Measurements from ENCODE around the gene DSCAML1. TPM values are rescaled to one million over a fixed set of nuclear protein-coding genes. Genes with fewer than 3 reads are reported as not detected.
A peak's percentile ranks its signal among the peaks of the same experiment; 100 is the strongest.

DSCAML1 gene
- total RNA-seq, 1 experiment from 2014 or later = 0.15 TPM

DNA sequence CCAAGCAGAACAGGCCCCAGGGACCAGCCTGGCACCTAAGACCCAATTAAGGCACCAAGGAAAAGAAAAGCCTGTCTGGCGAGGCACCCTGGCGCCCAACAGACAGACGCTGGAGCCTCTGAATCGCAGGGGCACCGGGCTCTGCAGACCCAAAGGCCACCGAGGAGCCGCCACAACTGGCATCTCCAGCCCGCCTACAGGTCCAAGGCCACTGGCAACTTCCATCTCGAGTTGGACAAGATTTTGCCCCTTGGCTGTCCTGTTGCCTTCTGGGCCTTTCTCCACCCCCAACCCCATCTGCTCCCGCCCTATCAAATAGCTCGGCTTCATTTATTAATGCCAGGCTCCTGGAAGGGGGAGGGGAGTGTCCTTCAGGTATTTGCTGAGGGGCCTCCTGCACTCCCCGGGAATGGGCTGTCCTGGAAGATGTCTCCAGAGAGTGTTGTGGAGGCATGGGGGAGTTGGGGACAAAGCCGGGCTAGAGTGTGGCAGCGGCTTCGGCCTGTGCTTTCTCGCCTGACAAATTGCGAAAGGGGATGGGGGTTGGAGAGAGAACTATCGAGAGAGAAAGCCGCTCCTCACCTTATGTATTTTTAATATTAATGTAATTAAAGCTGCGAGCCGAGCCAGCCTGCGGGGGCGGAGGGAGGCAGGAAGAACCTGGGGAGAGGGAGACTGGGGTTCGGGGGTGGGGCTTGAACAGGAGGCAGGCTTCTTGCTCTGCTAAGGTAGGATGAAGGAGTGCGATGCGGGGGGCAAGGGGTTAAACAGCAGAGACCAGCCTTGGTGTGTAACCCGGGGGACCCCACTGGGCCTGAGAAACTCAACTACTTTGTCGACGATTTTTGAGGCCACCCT is 2.0 kb downstream of the DSCAML1 start:
- DNase-seq = no peak
- H3K27me3 ChIP-seq (ENCODE audit: insufficient read depth, low read length) = peaks cover 30% of the 10 kb centered on the region

More for the DNA sequence above, 2.0 kb downstream of the DSCAML1 start:
- no peak overlapping the region for H3K4ac ChIP-seq (ENCODE audit: low read depth, low read length)
- H3T11ph ChIP-seq (ENCODE audit: low read length) = no peak overlapping the region
- Mint-ChIP-seq H3K4me1 (peaks cover 12 to 27% of the 10 kb centered on the region in 2 experiments), H3K27ac (no peak overlapping the region), H3K27me3 (ENCODE audit: low read depth) (peaks cover 86% of the 10 kb centered on the region), H3K4me3 (peak overlapping the region; percentile 61 to 82), H3K36me3 (ENCODE audit: insufficient read depth in 1 of 3, low read depth in 3 of 3) (no peaks in the 10 kb centered on the region), H3K9me3 (no peaks in the 10 kb centered on the region)
- H3K4me1 ChIP-seq (ENCODE audit: insufficient read depth, low read length) = no peaks in the 10 kb centered on the region
- WGBS (ENCODE audit: extremely low coverage, insufficient read length, low lambda C conversion rate) = no CpG with 5 or more reads among the region's 29 CpGs
- no peak overlapping the region for H3K56ac ChIP-seq (ENCODE audit: insufficient read length, low read depth, low read length)
- H3K9ac ChIP-seq (ENCODE audit: extremely low read depth, insufficient read length, low read length) = no peak overlapping the region
- H2AK5ac ChIP-seq (ENCODE audit: insufficient read length, low read length) = no peak overlapping the region
- no peak overlapping the region for H2AFZ ChIP-seq (ENCODE audit: low read length)
- no peak overlapping the region for H2BK20ac ChIP-seq (ENCODE audit: low read depth, low read length, poor library complexity, severe bottlenecking)
- no peak overlapping the region for H2BK5ac ChIP-seq (ENCODE audit: insufficient read length, low read length)
- peak overlapping the region; percentile 80 for H3K4me2 ChIP-seq (ENCODE audit: insufficient read depth, insufficient read length, low read length)
- H2BK15ac ChIP-seq (ENCODE audit: low read depth, low read length) = no peak overlapping the region
- no peak overlapping the region for H4K8ac ChIP-seq (replicated peaks; ENCODE audit: insufficient read length, low read depth, low read length)
- peaks cover 21% of the 10 kb centered on the region for H3K23me2 ChIP-seq (ENCODE audit: insufficient read length, low read depth, low read length, poor library complexity, severe bottlenecking)
- peaks cover 2% of the 10 kb centered on the region for H4K20me1 ChIP-seq (ENCODE audit: control insufficient read depth, insufficient read depth, insufficient read length)
- no peak overlapping the region for H2BK120ac ChIP-seq (ENCODE audit: low read depth, low read length, poor library complexity, severe bottlenecking)
- H3K9me3 ChIP-seq (ENCODE audit: control insufficient read depth, low read depth, low read length) = no peaks in the 10 kb centered on the region
- no peak overlapping the region for H3K18ac ChIP-seq (ENCODE audit: insufficient read length, low read depth, low read length)
- H3K27ac ChIP-seq (ENCODE audit: insufficient read length, low read depth, low read length) = no peak overlapping the region
- H3K79me1 ChIP-seq (ENCODE audit: insufficient read depth, low read depth, low read length, poor library complexity, severe bottlenecking) = no peaks in the 10 kb centered on the region
- no peaks in the 10 kb centered on the region for H3K79me2 ChIP-seq (ENCODE audit: insufficient read depth, low read length)
- no peak overlapping the region for H2BK12ac ChIP-seq (ENCODE audit: insufficient read length, low read depth, low read length)
- TF ChIP-seq CTCF (conservative IDR thresholded peaks at IDR 0.05) = no peak
- H4K91ac ChIP-seq (ENCODE audit: insufficient read length, low read depth, low read length) = no peak overlapping the region
- no peak overlapping the region for H4K5ac ChIP-seq (ENCODE audit: insufficient read length, low read depth, low read length)
- H3K23ac ChIP-seq (ENCODE audit: insufficient read length, low read depth, low read length) = no peak overlapping the region
- H3K14ac ChIP-seq (ENCODE audit: insufficient read depth, low read length) = no peak overlapping the region; the same call in 1 of the 2 replicates

Data from H9 (cell line).